ENCODE data around the gene MUSK.
"Not testable (repeated sequence)": the region's sequence is repeated elsewhere in the genome, so short reads cannot be mapped to it uniquely, and the experiment has no call there.

The MUSK gene

DNA sequence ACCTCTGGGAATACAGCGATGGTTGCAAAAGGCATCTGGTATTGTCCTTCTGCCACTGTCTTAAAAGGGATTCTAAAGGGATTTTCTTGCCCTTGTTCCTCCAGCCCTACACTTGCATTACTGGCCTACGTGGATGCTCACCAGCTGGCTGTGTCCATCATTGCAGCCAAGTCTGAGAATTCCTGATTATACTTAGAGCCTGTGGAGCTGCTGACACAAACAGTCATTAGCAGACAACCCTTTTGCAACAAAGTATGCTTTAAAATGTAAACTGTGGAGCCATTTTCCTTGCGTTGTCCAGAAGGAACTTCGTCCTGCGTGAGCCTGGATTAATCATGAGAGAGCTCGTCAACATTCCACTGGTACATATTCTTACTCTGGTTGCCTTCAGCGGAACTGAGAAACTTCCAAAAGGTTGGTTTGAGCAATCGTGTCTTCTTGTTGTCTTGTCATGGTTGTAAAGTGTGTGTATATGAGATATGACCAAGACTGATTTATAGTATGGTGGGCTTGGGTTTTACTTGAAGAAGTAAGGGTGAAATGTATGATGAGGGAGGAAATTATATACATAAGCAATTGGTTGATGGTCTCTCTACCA lies at the start of gene MUSK:
Gene MUSK (plus strand): TSS at position 222 of the 598 bp plus-strand sequence. CDS start 114 bp downstream, at position 336.
- DNase-seq = no peak

DNA sequence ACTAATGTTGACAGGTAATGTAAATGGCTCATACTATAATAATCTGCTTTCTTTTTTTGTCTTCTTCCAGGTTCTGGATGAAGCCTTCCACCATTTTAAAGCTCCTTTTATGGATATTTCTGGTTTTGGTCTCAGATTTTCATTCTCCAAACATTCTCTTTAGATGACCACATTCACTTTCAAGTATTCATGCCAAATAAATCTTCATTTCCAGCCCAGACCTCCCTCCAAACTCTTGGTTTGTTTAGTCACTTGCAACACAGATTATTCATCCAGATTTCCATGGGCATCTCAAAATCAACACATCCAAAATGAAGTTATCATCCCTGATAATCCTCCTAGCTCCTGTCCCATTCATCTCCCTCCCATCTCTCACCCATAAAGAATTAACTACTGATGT lies 48.8 kb upstream of the MUSK start:
- no peak for DNase-seq

DNA sequence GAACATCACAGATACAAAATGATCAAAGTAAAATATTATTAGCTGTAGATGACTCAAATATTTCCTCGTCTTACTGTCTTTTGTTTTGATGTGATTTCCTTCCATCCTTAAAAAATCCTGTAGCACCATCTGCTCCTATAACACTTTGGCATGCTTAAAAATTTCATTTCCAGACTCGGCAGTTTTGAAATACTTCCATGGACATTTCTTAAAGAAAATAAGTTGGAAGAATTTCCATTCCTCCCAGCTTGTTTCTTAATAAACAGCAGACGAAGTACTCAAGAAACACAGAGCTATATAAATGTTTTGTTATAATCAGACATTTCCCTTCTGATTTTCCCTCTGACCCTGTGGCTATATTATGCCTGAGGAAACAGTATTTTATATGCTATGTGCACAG lies 47.9 kb upstream of the MUSK start:
- DNase-seq = no peak

DNA sequence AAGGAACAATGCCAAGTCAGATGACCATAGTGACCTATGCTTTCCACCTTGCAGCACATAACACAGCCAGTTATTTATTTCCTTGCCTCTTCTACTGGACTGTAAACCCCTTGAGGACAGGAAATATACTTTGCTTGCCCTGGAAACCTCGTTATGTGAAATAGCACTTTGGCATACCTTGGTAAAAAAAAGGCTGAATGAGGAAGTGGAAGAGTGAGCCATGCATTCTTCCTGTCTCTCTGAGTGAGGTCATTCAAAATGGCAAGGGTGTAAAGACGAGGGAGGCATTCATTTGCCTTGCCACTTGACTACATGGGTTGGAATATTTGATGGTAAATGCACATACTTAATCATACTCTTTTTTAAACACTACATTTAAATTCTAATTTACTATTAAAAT lies 46.2 kb upstream of the MUSK start:
- DNase-seq = no peak

DNA sequence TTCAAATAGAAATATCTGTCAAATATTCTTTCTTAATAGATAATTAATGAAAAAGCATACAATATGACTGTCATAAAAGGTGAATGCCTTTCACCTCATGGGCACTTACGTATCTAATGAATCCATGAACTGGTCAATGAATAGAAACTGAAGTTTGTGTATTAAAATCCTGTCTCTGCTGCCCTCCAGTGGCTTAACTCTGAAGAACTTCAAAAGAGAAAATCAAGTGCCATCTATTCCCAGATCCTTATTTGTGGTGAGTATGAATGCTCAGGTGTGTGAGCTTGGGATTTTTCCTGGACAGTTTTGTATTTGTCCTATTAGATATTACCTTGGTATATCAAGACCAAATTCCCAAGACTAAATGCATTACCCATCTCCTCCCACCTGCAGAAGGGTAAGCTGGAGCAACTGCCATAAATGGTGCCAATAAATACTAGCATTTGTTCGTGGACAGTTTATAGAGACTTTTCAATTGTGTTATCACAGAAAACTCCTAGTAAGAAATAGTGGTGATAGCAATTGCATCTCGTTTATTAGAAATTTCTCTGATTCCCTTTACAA lies 45.0 kb upstream of the MUSK start:
- no peak for DNase-seq

DNA sequence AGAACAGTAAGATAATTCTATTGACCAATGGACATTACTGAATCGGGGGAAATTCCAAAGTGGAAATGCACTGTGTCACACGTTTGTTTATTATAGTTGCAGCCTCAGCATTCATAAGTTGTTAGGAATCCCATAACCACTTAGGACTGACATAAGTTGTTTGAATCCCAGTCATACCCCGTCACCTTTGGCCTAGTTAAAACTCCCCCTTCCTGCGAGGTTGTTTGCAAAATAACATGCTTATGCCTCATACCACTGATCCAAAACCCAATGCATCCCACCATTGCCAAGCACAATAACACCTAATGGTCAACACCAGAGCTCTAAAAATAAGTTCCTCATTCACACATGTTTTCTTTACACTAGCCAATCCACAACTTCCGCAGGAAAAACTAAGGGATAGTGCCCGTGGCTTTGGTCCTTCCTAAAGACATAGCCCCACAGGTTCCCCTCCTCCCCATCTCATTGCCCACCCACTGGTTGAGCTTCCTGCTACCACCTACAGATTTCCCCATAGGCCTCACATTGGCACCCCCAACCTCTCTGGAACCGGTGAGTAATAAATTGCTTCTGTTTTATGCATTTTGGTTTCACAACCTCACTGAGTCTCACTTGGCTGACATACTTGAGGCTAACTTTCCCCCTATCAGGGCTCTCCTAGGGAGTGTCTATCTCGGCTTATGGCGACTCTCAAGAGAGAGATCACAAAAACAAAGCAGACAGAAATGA lies 42.3 kb upstream of the MUSK start:
- DNase-seq = no peak

DNA sequence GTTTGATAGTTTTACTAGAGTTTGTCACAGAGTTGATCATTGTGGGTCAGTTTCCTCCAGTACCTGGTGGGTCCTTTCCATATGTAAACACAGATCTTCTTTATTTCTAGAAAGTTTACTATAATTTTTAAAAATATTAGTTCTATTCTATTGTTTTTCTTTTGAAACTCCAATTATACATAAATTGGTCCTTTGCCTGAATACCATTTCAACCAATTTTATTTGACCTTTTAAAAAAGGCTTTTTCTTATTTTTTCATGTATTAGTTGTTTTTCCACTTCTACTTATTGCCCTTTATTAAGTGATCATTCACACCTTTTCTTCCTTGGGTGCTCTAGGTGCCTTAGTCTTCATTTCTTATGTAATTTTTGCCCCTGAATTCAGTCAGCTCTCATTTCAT lies 33.0 kb upstream of the MUSK start:
- DNase-seq = no peak

DNA sequence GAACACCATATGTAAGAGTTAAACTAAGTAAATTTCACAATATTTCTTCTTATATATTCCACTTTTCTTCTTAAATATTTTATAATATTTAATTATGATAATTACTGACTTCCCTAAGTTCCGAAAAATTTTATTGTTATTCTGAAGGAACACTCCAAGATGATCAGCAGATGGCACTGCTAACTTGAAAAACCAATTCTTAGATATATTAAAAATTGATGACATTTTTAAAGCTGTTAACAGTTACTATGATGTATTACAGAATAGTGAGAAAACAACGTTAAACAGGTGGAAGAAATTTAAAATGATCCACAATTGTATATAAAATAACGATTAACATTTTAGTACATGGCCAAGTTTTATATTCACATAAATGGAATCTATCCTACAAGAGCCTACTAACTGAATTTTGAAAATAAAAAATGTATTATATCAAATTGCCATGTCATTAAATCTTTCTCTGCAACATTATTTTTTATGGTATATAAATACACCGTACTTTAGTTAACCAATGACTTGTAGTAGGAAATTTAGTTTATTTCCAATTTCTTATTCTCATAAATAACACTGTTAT lies 30.1 kb upstream of the MUSK start:
- DNase-seq = no peak

DNA sequence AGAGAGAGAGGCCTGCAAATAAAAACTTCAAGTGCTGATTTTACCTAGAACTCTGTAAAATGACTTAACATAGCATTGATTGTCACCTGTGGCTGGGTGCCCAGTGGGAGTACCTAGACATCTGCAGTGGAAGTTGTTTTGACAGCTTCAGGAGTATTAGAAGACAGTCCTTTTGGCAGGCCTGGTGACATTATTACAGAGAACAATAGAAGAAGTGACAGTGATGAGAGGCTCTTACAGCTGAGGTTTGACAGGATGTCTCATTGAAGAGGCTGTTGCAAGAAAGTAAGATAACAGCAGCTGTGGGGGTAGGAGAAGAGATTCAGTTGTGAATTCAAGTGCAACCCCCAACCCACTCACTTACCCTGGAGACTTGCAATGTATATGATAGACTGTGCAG lies 27.9 kb upstream of the MUSK start:
- no peak for DNase-seq

DNA sequence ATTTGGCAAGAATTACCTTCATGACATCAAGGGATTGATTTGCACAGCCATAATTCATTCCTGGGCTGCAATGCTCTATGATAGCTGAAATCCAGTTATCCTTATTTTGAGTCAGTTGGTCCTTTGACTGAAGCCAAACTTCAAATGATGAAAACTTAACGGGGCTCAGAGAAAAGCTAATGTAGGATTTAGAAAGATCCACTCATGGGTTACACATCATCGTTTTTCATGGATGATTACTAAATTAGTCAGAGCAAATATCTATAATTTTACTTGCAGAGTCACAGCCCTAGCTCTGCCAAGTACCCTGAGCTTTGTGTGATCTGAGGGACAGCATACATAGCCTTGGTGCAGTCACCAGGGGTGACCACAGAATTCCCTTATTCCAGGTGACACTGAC lies 27.3 kb upstream of the MUSK start:
- DNase-seq = no peak

DNA sequence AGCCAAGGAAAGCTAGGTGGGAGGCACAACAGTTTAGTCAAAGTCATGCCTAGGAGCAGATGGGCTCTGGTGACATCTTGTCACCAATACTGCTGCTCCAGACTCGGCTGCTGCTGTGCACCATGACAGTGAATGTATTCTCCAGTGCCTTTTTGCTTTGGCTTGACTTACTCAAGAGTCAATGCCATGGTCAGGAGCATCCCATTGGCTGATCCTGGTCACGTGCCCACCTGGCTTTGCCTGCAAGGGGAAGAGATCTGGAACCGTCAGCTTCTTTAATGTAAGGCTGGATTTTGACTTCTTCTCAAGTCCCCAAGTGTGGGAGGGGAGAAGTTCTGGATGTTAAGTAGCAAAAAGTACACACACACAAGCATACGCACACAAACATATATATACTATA lies 19.9 kb upstream of the MUSK start:
- no peak for DNase-seq

DNA sequence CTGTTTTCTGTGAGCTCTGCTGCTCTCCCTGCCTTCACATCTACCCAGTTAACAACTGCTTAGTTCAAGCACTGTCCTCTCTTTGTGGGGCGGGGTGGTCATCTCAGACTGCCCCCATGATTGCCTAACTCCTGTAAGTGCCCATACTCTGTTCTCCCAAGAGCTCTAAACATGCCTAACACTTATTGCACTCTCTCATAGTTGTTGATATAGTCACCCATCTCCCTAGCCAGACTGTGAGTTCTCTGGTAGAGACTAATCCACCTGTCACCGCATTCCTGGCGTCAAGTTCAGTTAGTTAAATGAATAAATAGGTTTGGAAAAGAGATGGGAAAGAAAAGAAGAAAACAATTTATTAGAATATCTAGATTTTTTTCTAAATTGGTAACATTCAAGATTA lies 18.3 kb upstream of the MUSK start:
- DNase-seq = no peak

DNA sequence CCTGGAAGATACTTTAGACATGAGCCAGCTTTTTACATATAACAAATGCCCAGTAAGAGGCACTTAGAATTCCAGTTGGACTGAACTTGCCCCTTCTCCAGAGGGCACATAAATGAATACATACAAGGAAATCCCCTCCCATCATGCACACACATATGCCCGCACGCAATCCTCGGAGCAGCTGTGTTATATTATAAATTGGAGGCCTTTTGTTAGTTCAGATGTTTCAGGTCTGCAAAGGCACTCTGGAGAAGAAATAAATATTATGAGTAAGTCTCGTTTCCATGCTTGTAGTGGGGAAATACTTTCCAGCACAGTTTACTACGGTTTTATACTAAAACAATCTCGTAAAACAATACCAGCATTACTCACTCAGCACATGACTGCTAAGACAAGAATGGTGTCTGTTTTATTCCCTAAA lies 17.6 kb upstream of the MUSK start:
- DNase-seq = no peak

DNA sequence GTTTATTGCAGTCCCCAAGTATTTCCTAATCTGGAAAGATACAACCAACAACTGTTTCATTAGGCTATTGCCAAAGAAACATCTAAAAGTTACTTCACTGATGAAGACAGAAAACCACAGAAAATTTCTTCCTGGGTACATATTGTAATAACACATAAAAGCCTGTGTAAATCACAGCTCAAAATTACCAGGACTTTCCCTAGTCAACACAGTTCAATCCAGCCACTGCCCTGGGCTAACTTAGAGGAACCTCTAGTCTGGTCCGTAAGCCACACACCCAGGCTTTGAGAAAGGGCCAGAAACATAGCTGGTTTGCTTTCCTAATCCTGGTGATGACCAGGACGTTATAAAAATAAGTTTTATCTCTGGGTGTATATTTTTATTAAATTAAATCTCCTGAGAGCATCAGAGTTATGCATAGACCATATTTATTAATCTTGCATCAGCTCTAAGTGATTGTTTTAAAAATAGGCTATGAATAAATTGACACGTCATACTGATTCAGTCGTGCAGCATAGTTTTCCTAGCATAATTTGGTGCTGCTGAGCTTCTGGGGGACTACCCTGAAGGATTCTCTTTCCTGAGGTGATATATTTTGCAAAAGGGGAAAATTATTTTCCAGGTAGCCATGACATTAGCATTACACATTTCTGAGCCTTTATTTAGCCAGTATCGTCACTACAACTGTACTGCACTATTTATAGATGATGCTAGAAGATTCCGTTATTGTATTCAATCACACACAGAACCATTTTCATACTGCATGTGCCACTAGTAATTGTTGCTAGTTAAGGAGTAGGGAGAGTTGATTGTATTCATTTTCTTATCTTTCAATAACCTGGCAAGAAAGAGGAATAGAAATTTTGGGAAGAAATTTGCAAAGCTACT lies 12.6 kb upstream of the MUSK start:
- no peak for DNase-seq

DNA sequence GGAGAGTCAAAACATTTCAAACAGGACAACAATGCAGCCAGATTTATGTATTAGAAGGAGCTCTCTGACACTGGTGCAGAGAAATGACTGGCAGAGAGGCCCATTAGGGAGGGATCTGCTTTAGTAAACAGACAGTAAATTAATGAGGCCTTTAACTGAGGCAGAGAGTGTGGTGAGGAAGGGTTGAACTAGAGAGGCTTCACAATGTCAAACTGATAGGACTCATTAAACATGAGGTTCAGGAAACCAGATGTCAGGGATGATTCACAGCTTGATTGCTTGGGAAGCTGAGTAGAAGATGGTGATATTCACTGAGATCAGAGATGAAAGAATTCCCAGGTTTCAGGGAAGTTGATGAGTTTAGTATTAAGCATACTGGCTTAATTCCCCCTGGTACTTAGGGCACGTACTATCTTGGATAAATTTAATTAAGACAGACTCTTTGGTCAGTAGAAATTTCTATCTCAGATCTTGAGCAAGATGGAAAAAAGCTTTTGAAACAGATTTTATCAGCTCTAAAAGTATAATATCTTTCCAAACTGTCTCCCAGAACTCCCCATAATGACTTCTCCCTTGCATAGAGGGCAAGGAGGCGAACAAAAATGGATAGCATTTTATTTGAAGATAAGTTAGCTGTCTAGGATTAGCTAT lies 8.6 kb upstream of the MUSK start:
- DNase-seq = no peak

DNA sequence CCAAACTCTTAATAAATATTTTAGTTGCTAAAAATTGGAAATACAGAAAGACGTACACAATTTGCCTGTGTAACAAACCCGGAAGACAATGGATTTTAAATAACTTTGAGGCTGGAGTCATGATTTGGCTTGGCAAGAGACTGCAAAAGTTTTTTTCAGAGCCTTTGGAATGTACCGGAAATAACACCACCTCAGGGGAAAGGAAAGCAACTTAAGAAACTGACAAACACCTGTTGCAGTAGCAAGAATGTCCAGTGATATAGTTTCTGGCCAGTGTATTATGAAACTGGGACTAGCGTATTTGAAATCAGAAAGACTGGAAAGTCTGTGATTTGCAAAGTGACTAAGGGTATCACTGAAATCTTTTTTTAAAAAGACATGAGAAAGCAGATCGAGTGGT lies 842 bp downstream of the MUSK start:
- DNase-seq = no peak

DNA sequence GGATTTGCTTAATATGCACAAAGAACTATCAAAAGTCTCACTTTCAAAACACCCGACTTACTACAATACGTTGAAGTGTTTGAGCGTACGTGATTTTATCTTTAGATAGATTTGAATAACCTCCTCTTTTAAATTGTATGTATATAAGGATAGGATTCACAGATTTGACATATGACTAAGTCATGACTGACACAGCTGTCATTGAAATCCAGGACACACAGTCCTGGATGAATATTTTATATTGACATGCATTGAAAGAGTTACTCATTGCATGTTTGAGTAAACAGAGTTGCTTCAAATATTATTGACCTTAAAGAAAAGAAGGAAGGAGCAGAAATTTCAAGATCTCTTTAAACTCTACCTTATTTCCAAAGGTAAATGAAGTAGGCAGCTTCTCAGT lies 3.3 kb downstream of the MUSK start:
- no peak for DNase-seq

DNA sequence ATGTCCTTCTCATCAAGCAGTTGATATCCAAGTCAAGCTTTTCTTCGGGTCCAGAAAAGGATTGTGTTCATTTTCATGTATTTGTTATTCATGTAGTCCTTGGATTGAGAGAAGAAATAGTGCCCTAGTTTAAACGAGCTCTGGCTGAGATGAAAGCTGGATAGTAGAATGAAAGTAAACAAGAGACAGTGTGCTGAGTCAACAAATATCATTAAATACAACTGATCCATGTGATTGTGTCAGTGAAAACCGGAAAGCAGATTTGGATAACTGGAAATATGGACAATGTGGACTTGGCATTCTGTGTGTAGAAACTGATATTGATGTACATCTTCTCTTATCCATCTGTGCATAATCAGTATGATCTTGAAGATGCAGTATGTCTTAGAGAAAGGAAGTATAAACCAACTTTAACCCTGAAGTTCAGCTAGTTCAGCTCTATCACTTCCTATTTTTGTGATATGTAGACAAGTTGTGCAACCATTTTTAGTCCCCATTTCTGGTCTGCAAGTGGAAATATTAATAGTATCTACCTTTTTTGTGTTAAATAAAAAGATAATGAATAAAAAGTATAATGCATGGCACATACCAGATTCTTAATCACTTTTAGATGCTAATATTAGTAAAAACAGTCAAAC lies 4.4 kb downstream of the MUSK start:
- no peak for DNase-seq

DNA sequence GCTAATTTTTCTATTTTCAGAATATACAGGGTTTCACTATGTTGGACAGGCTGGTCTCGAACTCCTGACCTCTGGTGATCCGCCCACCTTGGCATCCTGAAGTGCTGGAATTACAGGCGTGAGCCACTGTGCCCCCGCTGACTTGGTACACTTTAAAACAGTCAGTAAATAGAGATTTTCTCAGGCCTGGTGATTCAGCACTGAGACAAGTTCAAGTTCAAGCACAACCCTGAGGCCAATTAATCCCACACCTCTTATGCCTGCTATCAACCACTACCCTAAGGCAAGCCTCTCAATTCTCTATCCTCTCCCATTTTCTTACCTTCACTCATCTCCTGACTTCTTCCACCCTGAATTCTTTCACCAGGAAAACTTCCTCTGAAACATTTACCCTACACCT lies 18.9 kb downstream of the MUSK start:
- DNase-seq = no peak

DNA sequence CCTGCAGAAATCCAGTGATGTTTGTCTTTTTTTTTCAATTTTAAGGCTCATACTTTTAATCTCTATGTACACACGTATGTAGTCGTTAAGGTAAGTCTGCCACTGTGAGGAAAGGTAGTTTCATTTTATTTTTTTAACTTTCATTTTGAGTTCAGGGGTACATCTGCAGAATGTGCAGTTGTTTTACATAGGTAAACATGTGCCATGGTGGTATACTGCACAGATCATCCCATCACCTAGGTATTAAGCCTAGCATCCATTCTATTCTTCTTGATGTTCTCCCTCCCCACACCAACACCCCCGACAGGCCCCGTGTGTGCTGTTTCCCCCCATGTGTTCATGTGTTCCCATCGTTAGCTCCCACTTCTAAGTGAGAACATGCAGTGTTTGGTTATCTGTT lies 19.7 kb downstream of the MUSK start:
- no peak for DNase-seq

DNA sequence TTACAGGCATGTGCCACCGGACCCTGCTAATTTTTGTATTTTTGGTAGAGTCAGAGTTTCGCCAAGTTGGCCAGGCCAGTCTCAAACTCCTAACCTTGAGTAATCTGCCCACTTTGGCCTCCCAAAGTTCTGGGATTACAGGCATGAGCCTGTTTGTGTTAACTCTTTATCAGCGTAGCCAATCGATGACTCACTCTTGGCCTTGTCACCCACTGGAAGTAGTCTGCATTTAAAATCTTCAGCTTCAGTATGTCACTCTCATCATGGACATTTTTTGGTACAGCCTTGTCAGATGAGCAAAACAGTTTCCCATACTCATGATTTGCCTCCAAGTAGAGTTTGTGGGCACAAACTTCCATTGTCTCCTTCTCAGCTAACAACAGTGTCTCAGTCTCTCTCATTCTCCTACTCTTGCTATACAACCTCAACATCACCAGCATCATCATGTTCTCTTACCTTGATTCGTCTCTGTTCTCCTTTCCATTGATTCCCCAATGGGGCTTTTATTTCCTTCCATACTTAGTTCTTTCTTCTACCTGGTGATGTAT lies 22.5 kb downstream of the MUSK start:
- DNase-seq = peak; percentile 71

DNA sequence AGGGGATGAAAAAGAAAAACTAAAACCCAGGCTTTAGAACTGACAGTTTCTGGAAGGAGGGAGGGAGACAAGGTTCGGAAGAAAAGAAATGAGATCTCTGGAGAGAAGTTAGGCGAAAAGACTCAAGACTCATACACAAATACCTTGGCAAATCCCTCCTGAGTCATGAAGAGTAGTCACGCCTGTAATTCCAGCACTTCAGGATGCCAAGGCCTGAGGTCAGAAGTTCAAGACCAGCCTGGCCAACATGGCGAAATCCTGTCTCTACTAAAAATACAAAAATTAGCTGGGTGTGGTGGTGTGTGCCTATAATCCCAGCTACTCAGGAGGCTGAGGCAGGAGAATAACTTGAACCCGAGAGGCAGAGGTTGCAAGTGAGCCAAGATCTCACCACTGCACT lies 27.3 kb downstream of the MUSK start:
- not testable (repeated sequence) for DNase-seq

Measured in islet precursor cell (in vitro differentiated cells).